HEK293 (cell line): ENCODE results near the gene SLC9C1.

Experiments used
- CTCF ChIA-PET: fragments of 350-600 bp; formaldehyde crosslinking; extraction: SDS; loops from one replicate; lab custom pipeline; 2021; ENCODE audit warnings: antibody characterized with exemption; lab: Yijun Ruan, JAX
- POLR2A ChIA-PET: fragments of 300-600 bp; formaldehyde crosslinking; extraction: SDS; loops from one replicate; lab custom pipeline; 2020; ENCODE audit warnings: antibody characterized with exemption, inconsistent platforms; lab: Yijun Ruan, JAX
- H3K27ac ChIP-seq: fragments of 200-500 bp; sonication (Bioruptor generic); 2 replicates; pipeline ENCODE4 v1.5.1; 2014; ENCODE audit warnings: low read depth, low read length, control low read depth, inconsistent platforms; ENCODE audit errors: extremely low read depth
- H3K36me3 ChIP-seq, 2 experiments: fragments of 200-500 bp in 1 of 2; sonication (Bioruptor generic) in 1 of 2; 1 replicate in 1 of 2; 2 replicates in 1 of 2; pipeline ENCODE4 v1.5.1; 2014 to 2017; ENCODE audit warnings: inconsistent platforms in 2 of 2, low read length in 2 of 2; ENCODE audit not compliant: control insufficient read depth in 2 of 2, insufficient read depth in 1 of 2
- H3K4me1 ChIP-seq: fragments of 200-500 bp; sonication (Bioruptor generic); 2 replicates; pipeline ENCODE4 v1.5.1; 2014; ENCODE audit warnings: mild to moderate bottlenecking, low read length, inconsistent platforms; ENCODE audit not compliant: control insufficient read depth, insufficient read depth
- H3K4me3 ChIP-seq: 2 replicates; pipeline ENCODE4 v1.5.1; 2011; ENCODE audit warnings: low read depth, mild to moderate bottlenecking, control low read depth, low read length, moderate library complexity
- H3K9me3 ChIP-seq: fragments of 200-500 bp; sonication (Bioruptor generic); 2 replicates; pipeline ENCODE4 v1.5.1; 2014; ENCODE audit warnings: low read depth, low read length, inconsistent platforms; ENCODE audit not compliant: control insufficient read depth, insufficient read depth
- GFI1B ChIP-seq: fragments of 450-650 bp; formaldehyde crosslinking; IDR thresholded peaks from 2 replicates; pipeline ENCODE4 v1.5.1; 2016; ENCODE audit warnings: missing biosample characterization, missing genetic modification characterization
- GLIS2 ChIP-seq: fragments of 450-650 bp; formaldehyde crosslinking; IDR thresholded peaks from 2 replicates; pipeline ENCODE4 v1.5.1; 2016; ENCODE audit warnings: missing biosample characterization, missing genetic modification characterization
- IKZF3 ChIP-seq: fragments of 450-650 bp; IDR thresholded peaks from 2 replicates; pipeline ENCODE4 v1.5.0; 2018; ENCODE audit warnings: missing biosample characterization, mild to moderate bottlenecking, missing genetic modification characterization, moderate library complexity
- KLF7 ChIP-seq: fragments of 450-650 bp; formaldehyde crosslinking; IDR thresholded peaks from 2 replicates; pipeline ENCODE4 v1.5.1; 2016; ENCODE audit warnings: missing biosample characterization, missing genetic modification characterization, borderline replicate concordance
- KLF9 ChIP-seq: fragments of 450-650 bp; formaldehyde crosslinking; IDR thresholded peaks from 2 replicates; pipeline ENCODE4 v1.5.1; 2016; ENCODE audit warnings: missing biosample characterization, missing genetic modification characterization, low read depth
- MZF1 ChIP-seq: fragments of 450-650 bp; formaldehyde crosslinking; IDR thresholded peaks from 2 replicates; pipeline ENCODE4 v1.5.1; 2017; ENCODE audit warnings: missing biosample characterization, missing genetic modification characterization, borderline replicate concordance
- OSR2 ChIP-seq: fragments of 450-650 bp; formaldehyde crosslinking; IDR thresholded peaks from 2 replicates; pipeline ENCODE4 v1.5.1; 2016; ENCODE audit warnings: missing biosample characterization, missing genetic modification characterization
- REPIN1 ChIP-seq: fragments of 450-650 bp; formaldehyde crosslinking; IDR thresholded peaks from 2 replicates; pipeline ENCODE4 v1.5.1; 2017; ENCODE audit warnings: missing biosample characterization, missing genetic modification characterization, low read depth
- SCRT2 ChIP-seq: fragments of 450-650 bp; formaldehyde crosslinking; IDR thresholded peaks from 2 replicates; pipeline ENCODE4 v1.5.1; 2016; ENCODE audit warnings: missing biosample characterization, missing genetic modification characterization
- SETDB1 ChIP-seq: IDR thresholded peaks from one replicate; pipeline ENCODE4 v1.6.1; 2017; ENCODE audit warnings: mild to moderate bottlenecking, low read length, moderate library complexity, mixed read lengths; ENCODE audit not compliant: insufficient read length
- TRIM28 ChIP-seq: IDR thresholded peaks from 2 replicates; pipeline ENCODE4 v1.6.1; 2011; ENCODE audit warnings: low read length, control low read depth, borderline replicate concordance
- ZBTB49 ChIP-seq: fragments of 450-650 bp; formaldehyde crosslinking; IDR thresholded peaks from 2 replicates; pipeline ENCODE4 v1.5.1; 2016; ENCODE audit warnings: missing biosample characterization, missing genetic modification characterization, low read depth
- ZNF112 ChIP-seq: fragments of 450-650 bp; formaldehyde crosslinking; IDR thresholded peaks from 2 replicates; pipeline ENCODE4 v1.5.0; 2017; ENCODE audit warnings: missing biosample characterization, missing genetic modification characterization
- ZNF223 ChIP-seq: fragments of 450-650 bp; formaldehyde crosslinking; IDR thresholded peaks from 2 replicates; pipeline ENCODE4 v1.5.1; 2016; ENCODE audit warnings: missing biosample characterization, missing genetic modification characterization
- ZNF23 ChIP-seq: fragments of 450-650 bp; formaldehyde crosslinking; IDR thresholded peaks from 2 replicates; pipeline ENCODE4 v1.5.1; 2016; ENCODE audit warnings: missing biosample characterization, missing genetic modification characterization, borderline replicate concordance
- ZNF341 ChIP-seq: fragments of 450-650 bp; formaldehyde crosslinking; IDR thresholded peaks from 2 replicates; pipeline ENCODE4; 2016; ENCODE audit warnings: low read depth, missing biosample characterization, missing genetic modification characterization
- ZNF48 ChIP-seq: fragments of 450-650 bp; formaldehyde crosslinking; IDR thresholded peaks from 2 replicates; pipeline ENCODE4 v1.5.1; 2016; ENCODE audit warnings: missing biosample characterization, missing genetic modification characterization
- ZNF488 ChIP-seq: fragments of 450-650 bp; formaldehyde crosslinking; IDR thresholded peaks from 2 replicates; pipeline ENCODE4 v1.5.1; 2016; ENCODE audit warnings: missing biosample characterization, missing genetic modification characterization
- ZNF501 ChIP-seq: fragments of 450-650 bp; formaldehyde crosslinking; IDR thresholded peaks from 2 replicates; pipeline ENCODE4 v1.5.1; 2016; ENCODE audit warnings: missing biosample characterization, missing genetic modification characterization
- ZNF529 ChIP-seq: fragments of 450-650 bp; formaldehyde crosslinking; IDR thresholded peaks from 2 replicates; pipeline ENCODE4 v1.5.1; 2017; ENCODE audit warnings: missing genetic modification characterization, missing biosample characterization; ENCODE audit not compliant: insufficient replicate concordance
- ZNF555 ChIP-seq: fragments of 450-650 bp; formaldehyde crosslinking; conservative IDR thresholded peaks from 2 replicates; pipeline ENCODE4 v1.5.1; 2017; ENCODE audit warnings: missing biosample characterization, mild to moderate bottlenecking, missing genetic modification characterization, inconsistent platforms
- ZNF571 ChIP-seq: fragments of 450-650 bp; formaldehyde crosslinking; IDR thresholded peaks from 2 replicates; pipeline ENCODE4 v1.5.0; 2017; ENCODE audit warnings: missing biosample characterization, missing genetic modification characterization
- ZNF585B ChIP-seq: fragments of 450-650 bp; formaldehyde crosslinking; IDR thresholded peaks from 2 replicates; pipeline ENCODE4 v1.5.1; 2016; ENCODE audit warnings: missing biosample characterization, missing genetic modification characterization
- ZNF660 ChIP-seq: fragments of 450-650 bp; IDR thresholded peaks from 2 replicates; pipeline ENCODE4 v1.5.1; 2018; ENCODE audit warnings: missing biosample characterization, mild to moderate bottlenecking, missing genetic modification characterization
- ZNF843 ChIP-seq: fragments of 450-650 bp; formaldehyde crosslinking; IDR thresholded peaks from 2 replicates; pipeline ENCODE4 v1.5.1; 2016; ENCODE audit warnings: missing biosample characterization, missing genetic modification characterization
- ZSCAN30 ChIP-seq: fragments of 450-650 bp; IDR thresholded peaks from 2 replicates; pipeline ENCODE4 v1.5.1; 2018; ENCODE audit warnings: missing biosample characterization, mild to moderate bottlenecking, missing genetic modification characterization, moderate library complexity

The SLC9C1 gene

GRCh38 chr3:112302150-112302830, 8.3 kb upstream of the SLC9C1 start:
- ChIA-PET POLR2A (no interaction called here), CTCF (interaction anchor here (0.7 to 1.2 kb wide), 2 partner anchors 8 to 30 kb away, joined by 3 to 4 read pairs; partner anchors contain the start of gene SLC9C1)
- Histone ChIP-seq H3K27ac (no peak overlapping the region), H3K4me3 (no peak overlapping the region), H3K9me3 (no peaks in the 10 kb centered on the region), H3K4me1 (no peaks in the 10 kb centered on the region), H3K36me3 (no peaks in the 10 kb centered on the region)
- TF ChIP-seq SETDB1 = peak; percentile 86
- TF ChIP-seq KLF9 (tag by site-specific recombination) = no peak
- peak; percentile 62; the same call in 1 of the 2 replicates for TF ChIP-seq TRIM28
- TF ChIP-seq ZNF341 (tag by site-specific recombination) = peak; percentile 36

- H3K4me3 ChIP-seq = no peak overlapping the region
- POLR2A ChIA-PET = no interaction called here
- no peaks in the 10 kb centered on the region for H3K4me1 ChIP-seq
- H3K36me3 ChIP-seq = no peaks in the 10 kb centered on the region
- H3K9me3 ChIP-seq = no peaks in the 10 kb centered on the region
- TF ChIP-seq ZNF660 (tag by site-specific recombination) (no peak), OSR2 (tag by site-specific recombination) (no peak), ZNF555 (no peak), ZNF112 (no peak), ZSCAN30 (tag by site-specific recombination) (no peak), ZNF529 (tag by site-specific recombination) (no peak), MZF1 (tag by site-specific recombination) (no peak), GLIS2 (tag by site-specific recombination) (no peak)
- TF ChIP-seq, all 188 proteins: peak for 0
- CTCF ChIA-PET = interaction anchor here (0.8 kb wide), 1 partner anchor 190 kb away, joined by 4 read pairs; no protein-coding TSS in a partner anchor
- no peak overlapping the region for H3K27ac ChIP-seq
These were observed 4.8 kb upstream of the SLC9C1 start for GRCh38 chr3:112298781-112299180.

GRCh38 chr3:112297714-112298113, 3.7 kb upstream of the SLC9C1 start:
- Histone ChIP-seq H3K4me1 (no peaks in the 10 kb centered on the region), H3K9me3 (no peaks in the 10 kb centered on the region), H3K4me3 (no peak overlapping the region), H3K36me3 (no peaks in the 10 kb centered on the region), H3K27ac (no peak overlapping the region)
- ChIA-PET CTCF (interaction anchor here (0.9 kb wide), 1 partner anchor 159 kb away, joined by 3 read pairs; no protein-coding TSS in a partner anchor), POLR2A (no interaction called here)
- TF ChIP-seq SCRT2 (tag by site-specific recombination) = 0 out of 2 replicates have a peak, but pooled peaks have one; percentile 25
- TF ChIP-seq ZNF488 (tag by site-specific recombination) = no peak
- TF ChIP-seq GFI1B (tag by site-specific recombination) = no peak
- TF ChIP-seq KLF7 (tag by site-specific recombination) = no peak
- TF ChIP-seq ZNF23 = no peak
- TF ChIP-seq ZNF585B (tag by site-specific recombination) = no peak

GRCh38 chr3:112289011-112289410, 5.0 kb downstream of the SLC9C1 start:
- H3K27ac ChIP-seq = no peak overlapping the region
- no peaks in the 10 kb centered on the region for H3K9me3 ChIP-seq
- POLR2A ChIA-PET = no interaction called here
- no peak for TF ChIP-seq ZNF571
- TF ChIP-seq ZNF48 = no peak
- TF ChIP-seq REPIN1 (tag by site-specific recombination) = no peak
- no peak for TF ChIP-seq IKZF3 (tag by site-specific recombination)
- no peak for TF ChIP-seq ZBTB49 (tag by site-specific recombination)
- TF ChIP-seq ZNF843 (tag by site-specific recombination) = no peak
- TF ChIP-seq ZNF223 (tag by site-specific recombination) = no peak
- TF ChIP-seq KLF9 (tag by site-specific recombination) = no peak
- TF ChIP-seq ZNF501 (tag by site-specific recombination) = no peak
- TF ChIP-seq, all 188 proteins: peak for 0
- no peak overlapping the region for H3K4me3 ChIP-seq
- CTCF ChIA-PET = interaction anchor here (0.6 to 0.7 kb wide), 2 partner anchors 271 to 291 kb away, joined by 3 to 4 read pairs; no protein-coding TSS in a partner anchor
- no peaks in the 10 kb centered on the region for H3K4me1 ChIP-seq
- H3K36me3 ChIP-seq = no peaks in the 10 kb centered on the region
